ENCODE measurements around the gene CTNNBL1.

DNA sequence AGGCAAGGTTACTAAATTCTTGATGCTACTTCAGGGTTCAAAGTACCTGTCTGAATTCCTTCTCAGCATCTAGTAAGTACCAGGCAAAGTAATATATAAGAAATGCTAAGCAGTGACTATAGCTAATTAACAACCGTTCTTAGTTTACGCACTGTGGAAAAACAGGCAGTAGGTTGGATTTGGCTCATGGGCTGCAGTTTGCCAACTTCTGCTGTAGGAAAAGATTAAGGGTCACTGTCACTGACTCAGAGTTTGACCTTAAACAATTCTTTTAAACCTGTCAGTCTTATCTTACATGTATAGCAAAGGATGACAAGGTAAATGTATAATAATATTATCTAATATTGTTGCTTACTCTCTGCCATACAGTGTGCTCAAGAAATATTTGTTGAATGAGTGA lies 42.3 kb downstream of the CTNNBL1 start:
- TF ChIP-seq POLR2A (IDR thresholded peaks at IDR 0.05) (no peak), CTCF (IDR thresholded peaks at IDR 0.05) (no peak)

Measured in heart left ventricle (tissue), 13 donors.